Glomerular endothelial cell (primary cell): ENCODE results near the gene FADD. TPM values are rescaled to one million over a fixed set of nuclear protein-coding genes. Genes with fewer than 3 reads are reported as not detected.

ENCODE experiments used
- DNase-seq: peaks from one replicate; pipeline ENCODE4 v3.0.0-alpha.2; 2011; ENCODE audit warnings: low read depth, low spot score; ENCODE audit errors: extremely low read depth
- total RNA-seq: library from RNA; depleted of rRNA; stranded (reverse); fragments of >200 nt; gene quantifications from 2 replicates; pipeline ENCODE4 v1.2.3, GENCODE V29; 2015

FADD gene
- total RNA-seq, 1 donor from 2014 or later: 38.8 TPM

DNA sequence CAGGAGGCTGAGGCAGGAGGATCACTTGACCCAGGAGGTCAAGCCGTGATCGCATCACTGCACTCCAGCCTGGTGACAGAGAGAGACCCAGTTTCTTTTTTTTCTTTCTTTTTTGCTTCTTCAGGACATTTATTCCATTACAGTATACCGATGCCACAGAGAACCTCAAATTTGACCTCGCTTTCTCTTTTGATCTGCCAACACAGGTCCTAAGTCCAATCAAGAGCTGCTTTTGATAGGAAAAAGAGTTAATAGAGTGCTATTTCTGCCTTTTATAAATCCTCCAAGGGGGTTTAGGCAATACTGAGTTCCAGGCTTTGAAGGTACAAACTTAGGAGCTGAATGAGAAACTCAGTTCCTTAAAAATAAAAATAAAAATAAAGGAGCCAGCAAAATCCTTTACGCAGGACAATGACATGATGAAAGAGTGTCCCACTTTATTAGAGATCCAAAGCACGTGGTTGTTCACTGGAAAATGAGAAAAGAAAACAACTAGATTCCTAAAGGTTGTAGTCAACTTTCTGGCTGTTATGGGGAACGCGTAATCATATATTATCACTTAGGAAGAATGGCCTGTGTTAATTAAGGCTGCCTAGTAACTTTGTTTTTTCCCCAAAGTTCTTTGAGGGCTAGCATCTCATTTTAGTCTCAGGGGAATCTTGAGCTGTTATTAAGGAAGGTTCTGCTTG, 27.2 kb downstream of the FADD start:
- DNase-seq: no peak

DNA sequence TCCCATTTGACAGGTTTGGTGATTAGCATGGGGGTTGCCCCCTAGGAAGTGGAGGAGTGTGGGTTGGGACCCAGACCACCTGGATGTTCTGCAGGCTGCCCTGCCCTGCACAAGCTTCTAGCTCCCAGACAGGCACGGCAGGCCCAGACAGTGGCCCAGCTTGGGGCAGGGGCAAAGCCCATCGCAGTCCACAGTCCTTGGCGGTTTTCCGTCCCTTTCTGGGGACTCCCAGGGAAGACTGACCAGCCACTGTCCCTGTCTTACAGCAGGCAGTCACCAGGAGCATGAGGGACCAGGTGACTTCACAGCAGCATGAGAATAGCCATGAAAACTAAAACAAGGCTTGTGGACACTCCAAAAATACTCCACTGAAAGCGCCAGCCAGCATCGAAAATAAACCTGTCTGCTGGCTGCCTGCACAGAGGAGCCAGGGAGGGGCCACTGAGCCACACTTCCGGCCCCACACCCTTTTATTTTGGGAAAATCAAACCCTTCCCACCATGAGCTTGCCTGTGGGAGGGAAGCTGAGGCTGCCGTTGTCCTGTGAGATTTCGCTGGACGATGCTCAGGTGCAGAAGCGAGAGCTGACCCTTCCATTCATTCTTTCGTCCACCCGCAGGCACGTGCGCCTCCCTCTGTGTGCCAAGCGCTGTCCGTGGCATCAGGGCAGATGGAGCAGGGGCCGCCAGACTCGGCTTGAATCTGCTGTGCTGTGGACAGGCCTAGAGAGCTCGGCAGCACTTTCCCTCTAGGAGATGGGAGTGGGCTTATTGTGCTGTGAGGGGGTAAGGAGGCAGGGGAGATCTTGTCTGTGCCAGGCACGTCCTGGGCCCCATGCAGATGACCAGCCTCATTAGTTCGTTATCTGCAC, 28.0 kb downstream of the FADD start:
- DNase-seq: no peak

DNA sequence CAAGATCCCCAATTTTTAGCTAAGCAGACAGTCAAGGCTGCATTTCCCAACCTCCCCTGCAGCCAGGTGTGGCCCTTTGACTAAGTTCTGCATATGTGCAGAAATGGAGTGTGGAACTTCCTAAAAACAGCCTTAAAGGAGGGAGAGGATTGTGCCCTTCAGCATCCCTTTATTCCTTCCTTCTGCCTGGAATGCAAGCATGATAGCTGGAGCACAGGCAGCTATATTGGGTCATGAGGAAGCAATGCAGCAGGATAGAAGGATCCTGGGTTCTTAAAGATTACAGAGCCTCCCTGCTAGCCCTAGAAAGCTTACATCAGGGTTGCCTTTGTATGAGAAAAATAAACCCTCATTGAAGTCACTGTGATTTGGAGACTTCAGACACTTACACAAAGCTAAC, 29.9 kb downstream of the FADD start:
- no peak for DNase-seq

DNA sequence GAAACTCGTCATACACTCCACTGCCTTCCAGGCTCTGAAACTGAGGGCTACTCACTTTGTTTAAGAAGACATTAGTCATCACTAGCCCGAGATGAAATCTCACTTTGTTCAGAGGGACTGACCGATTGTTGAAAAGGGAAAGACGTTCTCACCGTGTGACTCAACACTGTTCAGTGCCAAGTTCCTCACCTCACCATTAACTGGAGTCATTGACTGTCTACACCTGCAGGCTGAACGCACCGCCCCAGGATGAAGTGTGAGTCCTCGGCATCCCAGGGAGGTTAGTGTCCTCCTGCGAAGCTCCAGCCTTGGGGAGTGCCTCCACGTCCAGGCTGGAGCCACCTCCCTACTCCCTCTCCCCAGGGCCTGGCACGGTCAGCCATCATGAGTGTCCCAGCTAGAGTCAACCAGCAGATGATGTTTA, 30.4 kb downstream of the FADD start:
- DNase-seq: peak; percentile 75

DNA sequence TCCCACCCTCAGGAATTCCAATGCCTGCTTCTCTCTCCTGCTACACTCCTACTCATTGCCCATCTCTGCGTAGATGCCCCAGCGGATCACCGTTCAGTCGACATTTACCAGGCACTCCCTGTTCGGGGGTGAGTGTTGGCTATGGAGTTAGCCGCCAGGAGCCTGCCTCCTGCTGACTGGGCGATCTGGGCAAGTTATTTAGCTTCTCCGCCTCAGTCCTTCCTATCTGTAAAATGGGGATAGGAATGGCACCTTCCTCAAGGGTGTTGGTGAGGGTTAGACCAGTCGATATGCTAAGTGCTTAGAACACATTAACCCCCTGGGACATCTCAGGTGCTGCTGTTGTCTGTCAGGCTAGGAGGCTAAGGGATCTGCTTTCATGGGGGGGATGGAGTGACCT, 30.9 kb downstream of the FADD start:
- no peak for DNase-seq

DNA sequence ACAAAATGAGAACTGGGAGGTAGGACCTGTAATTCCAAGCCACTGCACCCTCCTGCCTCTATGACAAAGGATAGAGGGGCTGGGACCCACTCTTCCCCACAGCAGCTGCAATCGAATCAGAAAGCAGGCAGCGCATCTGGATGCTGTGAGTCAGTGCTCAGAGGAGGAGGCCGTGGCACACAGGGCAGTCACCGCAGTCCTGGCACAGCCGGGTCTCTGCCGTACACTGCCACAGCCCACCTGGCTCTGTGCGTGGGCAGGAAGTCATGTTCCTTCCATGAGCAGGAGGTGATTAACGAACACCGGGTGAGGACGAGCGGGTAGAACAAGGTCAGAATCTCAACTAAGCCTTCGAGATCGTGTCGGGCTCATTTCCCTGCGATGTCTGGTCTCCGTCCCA, 37.2 kb downstream of the FADD start:
- DNase-seq: no peak

DNA sequence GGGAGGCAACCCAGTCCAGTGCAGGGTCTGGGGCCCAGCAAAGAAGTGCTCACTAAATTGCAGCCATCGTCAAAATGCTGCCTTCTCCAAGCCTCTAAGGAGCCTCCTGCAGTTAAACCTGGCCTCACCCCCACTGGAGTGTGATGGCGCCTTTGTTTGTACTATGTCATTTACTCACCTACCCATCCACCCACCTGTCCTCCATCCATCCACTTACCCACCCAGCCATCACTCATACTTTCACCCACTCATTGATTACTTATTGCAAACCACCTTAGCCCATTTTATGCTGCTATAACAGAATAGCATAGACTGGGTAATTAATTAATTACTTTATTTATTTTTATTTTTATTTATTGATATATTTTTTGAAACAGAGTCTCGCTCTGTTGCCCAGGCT, 38.6 kb downstream of the FADD start:
- DNase-seq: no peak

DNA sequence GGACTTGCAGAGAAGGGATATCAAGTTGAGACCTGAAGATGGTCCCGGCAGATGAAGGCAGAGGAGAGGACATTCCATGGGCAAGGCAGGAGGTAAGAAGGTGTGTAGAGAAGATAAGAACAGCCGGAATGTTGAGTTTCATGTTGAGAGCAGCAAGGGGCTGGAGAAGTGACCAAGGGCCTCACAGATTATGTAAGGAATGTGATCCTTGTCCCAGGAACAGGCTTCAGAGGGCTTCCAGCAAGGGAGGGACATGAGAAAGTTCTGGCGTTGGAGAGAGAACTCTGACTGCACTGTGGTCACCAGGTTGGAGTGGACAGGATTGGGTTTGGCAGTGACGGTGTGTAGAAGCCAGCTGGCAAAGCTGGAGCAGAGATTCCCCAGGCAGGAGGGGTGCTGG, 39.8 kb downstream of the FADD start:
- DNase-seq: no peak

DNA sequence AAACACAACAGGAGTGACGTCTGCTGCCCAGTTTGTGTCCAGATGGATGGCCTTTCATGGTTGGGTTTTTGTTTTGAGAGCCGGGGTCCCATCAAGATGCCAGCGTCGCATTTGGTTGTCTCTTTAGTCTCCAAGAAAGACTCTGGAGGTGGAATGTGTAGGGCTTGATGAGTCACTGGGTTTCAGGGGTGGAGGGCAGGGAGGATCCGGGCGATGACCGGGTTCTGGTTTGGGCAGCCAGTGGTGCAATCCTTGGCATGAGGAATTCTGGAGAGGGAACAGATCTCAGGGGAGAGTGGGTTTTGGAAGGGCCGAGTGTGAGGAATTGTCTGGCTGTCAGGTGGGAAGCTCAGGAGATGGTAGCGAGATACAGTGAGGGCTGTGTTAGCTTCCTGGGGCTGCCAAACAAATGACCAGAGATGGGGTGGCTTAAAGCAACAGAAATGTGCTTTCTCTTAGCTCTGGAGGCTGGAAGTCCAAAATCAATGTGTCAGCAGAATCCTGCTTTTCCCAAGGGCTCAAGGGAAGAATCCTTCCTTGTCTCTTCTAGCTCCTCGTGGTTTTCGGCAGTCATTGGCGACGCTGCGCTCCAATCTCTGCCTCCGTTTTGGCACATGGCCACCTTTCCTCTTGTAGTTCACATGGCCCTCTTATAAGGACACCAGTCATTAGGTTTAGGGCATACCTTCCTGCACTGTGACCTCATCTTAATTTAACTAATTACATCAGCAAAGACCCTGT, 41.0 kb downstream of the FADD start:
- no peak for DNase-seq

DNA sequence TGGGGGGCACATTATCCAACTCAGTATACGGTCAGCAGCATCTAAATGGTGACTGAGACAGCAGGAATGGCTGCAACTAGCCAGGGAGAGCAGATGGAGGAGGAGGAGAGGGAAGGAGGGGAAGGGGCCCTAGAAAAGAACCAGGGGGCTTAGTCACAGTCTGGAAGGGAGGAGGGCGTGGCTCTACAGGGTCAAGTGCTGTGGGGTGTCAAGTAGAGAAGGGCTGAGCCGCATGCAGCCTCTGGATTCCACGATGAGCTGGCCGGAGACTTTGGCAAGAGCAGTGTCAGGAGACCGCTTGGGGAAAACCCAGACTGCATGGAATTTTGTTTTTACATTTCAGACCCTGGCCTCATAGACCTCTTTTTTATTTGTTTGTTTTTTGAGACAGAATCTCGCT, 41.6 kb downstream of the FADD start:
- no peak for DNase-seq

DNA sequence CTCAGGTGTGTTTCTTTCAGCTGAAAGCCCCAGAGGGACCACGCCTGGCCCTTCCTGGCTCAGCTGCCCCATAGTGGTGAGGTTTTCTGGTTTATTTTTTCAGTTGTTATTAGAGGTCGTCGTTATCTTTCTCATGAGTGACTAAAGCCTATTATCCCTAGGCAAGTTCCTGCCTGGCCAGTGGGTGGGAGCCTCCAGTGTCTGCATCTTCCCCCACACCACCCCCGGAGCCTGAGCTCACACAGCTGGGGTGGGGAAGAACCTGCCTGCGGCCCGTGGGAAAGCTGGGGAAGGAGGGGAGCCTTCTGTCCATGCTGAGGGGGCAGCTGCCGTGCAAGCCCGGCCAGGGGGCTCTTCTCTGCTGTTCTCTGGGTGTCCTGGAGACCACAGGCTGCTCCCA, 43.1 kb downstream of the FADD start:
- DNase-seq: no peak

DNA sequence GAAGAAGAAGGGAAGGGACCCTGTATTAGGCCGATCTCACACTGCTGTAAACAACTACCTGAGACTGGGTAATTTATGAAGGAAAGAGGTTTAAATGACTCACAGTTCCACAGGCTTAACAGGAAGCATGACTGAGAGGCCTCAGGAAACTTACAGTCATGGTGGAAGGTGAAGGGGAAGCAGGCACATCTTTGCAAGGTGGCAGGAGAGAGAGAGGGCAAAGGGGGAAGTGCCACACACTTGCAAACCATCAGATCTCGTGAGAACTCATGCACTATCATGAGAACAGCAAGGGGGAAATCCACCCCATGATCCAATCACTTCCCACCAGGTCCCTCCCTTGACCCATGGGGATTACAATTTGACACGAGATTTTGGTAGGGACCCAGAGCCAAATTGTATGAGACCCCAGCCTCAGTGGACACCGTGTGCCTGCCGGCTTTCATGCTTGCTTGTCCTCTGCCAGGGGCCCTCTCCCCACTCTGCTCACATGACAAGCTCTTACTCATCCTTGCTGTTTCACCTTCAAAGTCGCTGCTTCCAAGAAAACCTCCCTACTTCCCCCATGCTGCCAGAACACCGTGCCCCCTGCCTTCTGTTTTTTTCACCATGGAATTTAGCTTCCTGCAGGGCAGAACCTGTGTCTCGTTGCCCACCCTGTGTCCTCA, 44.1 kb downstream of the FADD start:
- no peak for DNase-seq

DNA sequence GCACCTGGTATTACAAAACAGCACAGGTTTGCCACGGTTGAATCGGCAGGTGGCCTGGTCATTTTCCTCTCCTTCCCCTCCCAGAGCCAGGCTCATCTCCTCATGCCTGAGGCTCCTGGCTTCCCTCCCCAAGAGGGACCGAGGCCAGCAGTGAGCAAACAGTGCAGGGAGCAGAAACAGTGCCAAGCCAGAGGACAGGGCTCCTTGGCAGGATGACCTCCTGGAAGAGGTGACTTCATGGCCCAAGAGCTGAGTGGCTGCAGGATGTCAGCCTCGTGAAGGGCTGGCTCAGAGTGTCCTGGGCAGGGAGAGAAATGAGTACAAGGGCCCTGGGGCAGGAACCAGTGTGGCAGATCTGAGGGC, 44.6 kb downstream of the FADD start:
- DNase-seq: no peak

DNA sequence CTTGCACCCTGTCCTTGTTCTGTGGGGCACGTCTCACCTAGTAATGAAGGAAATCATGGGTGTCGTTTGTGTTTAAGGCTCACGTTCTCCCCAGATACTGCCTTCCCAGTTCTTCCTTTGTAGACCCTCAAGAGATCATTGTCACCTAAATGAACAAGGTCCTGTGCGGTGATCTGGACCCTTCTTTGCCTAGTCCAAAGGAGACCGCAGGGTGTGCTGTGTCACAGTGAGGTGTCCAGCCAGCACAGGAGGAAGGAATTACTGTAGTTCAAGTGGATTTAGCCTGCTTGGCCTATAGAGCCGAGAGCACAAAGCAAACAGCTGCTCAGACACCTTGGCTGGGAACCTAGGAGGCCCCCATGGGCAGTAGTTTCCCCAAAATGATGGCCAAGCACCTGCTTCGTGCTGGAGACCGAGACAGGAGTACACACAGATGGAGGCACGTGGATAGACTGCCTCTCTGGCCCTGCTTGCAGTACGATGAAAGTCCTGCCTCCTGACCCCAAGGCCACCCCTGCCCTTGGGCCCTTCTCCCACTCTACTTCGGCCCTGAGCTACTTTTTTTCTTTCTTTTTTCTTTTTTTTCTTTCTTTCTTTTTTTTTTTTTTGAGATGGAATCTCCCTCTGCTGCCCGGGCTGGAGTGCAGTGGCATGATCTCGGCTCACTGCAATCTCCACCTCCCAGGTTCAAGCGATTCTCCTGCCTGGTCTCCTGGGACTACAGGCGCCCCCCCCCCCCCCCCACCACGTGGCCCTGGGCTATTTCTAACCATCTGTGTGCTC, 48.0 kb downstream of the FADD start:
- no peak for DNase-seq

DNA sequence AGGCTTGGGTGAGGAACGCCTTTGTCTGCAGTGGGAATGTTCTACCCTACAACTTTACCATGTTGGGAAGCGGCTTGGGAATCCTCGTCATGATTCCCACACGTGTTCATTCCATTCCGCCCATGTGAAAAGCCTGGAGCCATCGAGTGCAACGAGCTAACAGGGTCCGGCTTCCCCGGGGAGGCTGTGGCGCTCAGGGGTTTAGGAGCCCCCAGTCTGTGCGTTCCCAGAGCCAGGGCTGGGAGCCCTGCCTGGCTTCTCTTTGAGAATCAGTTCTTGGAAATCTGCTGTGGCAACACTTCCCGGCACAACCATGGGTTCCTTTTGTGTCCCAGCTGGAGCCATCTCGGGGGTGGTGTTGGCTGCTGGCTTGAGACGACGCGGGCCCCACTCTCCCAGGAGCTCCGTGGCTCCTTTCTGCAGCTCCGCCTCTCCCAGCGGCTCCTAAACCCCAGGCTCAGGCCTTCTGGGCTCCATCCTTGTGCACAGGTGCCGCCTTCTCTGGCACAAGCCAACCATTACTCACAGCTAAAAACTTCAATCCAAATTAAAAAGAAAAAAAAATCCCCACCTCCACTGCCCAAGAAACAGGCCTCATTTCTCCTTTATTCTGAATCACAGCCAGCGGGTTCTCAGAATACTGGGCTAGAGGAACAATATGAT, 48.7 kb downstream of the FADD start:
- DNase-seq: no peak

DNA sequence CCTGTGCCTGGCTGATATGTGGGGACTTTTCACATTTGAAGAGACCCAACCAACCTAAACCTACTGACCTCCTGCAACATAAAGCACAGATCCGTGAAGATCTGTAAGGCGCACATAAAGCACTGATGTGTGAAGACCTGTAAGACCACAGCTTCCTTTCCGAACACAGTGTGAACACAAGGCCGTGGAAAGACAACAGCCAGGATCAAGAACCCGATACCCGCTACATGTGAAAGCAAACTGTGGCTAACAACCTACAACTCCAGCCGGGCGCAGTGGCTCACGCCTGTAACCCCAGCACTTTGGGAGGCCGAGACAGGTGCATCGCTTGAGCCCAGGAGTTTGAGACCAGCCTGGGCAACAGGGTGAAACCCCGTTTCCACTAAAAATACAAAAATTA, 49.7 kb downstream of the FADD start:
- no peak for DNase-seq

DNA sequence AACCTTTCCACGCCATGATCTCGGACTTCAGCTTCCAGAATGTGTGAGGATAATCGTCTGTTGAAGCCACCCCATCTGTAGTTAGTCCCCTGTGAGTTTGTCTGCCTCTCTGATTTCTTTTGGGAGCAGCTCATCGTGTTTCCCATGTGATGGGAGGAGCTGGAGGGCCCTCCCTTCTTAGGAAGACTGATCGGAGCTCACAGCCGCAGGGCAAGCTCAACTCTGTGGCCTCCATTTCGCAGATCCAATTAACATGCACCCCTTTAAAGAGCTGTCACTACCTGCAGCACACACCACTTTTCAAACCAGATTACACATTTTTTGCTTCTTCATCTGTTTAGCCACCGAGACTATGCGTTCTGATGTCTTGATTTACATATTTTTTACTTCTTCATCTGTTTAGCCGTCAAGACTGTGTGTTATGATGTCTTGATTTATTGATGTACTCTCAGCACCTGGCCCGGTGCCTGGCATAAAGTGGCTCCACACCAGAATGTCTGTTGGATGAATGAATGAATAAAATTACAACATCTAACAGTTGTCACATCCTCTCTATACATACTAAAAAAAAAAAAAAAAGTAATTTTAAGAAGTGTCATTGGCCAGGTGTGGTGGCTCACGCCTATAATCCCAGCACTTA, 52.5 kb downstream of the FADD start:
- DNase-seq: no peak
